HL-60 (cell line): ENCODE measurements around the gene RBMX2.
"Not testable (repeated sequence)": the region's sequence is repeated elsewhere in the genome, so short reads cannot be mapped to it uniquely, and the experiment has no call there.

Experiments used
- DNase-seq, 2 experiments: peaks; one replicate each; pipeline ENCODE4 v3.0.0-alpha.2; 2010 to 2020; ENCODE audit warnings: low read depth in 1 of 2, low spot score in 1 of 2
- H3K27ac ChIP-seq: fragments of 250-450 bp; sonication (Bioruptor Pico); replicated peaks from 2 replicates; pipeline ENCODE4 v1.5.1; 2020; ENCODE audit warnings: mild to moderate bottlenecking, moderate library complexity
- H3K27me3 ChIP-seq: fragments of 250-450 bp; sonication (Bioruptor Pico); 2 replicates; pipeline ENCODE4 v1.5.1; 2021; ENCODE audit warnings: mild to moderate bottlenecking, moderate library complexity; ENCODE audit not compliant: insufficient read depth, poor library complexity, severe bottlenecking
- H3K4me3 ChIP-seq: replicated peaks from 2 replicates; pipeline ENCODE4 v1.5.1; 2011; ENCODE audit warnings: mild to moderate bottlenecking, control low read depth, low read length; ENCODE audit not compliant: insufficient read depth
- GABPA ChIP-seq: IDR thresholded peaks from 2 replicates; pipeline ENCODE4 v1.6.1; 2012; ENCODE audit warnings: low read depth
- POLR2AphosphoS5 ChIP-seq: IDR thresholded peaks from 2 replicates; pipeline ENCODE4 v1.6.1; 2012; ENCODE audit warnings: low read depth
- REST ChIP-seq: IDR thresholded peaks from 2 replicates; pipeline ENCODE4 v1.6.1; 2012; ENCODE audit warnings: low read depth; ENCODE audit not compliant: insufficient replicate concordance
- SPI1 ChIP-seq: IDR thresholded peaks from 2 replicates; pipeline ENCODE4 v1.6.1; 2012; ENCODE audit warnings: low read depth, mild to moderate bottlenecking, borderline replicate concordance
- TF ChIP-seq, protein P1 (sequence below): IDR thresholded peaks from one replicate; pipeline ENCODE4 v1.5.1; 2011; ENCODE audit warnings: low read length, control low read depth, inconsistent platforms; ENCODE audit not compliant: insufficient read depth

RBMX2 gene

GRCh38 chrX:130418066-130418465 is 16.3 kb downstream of the RBMX2 start:
- TF ChIP-seq SPI1, result no peak
- TF ChIP-seq REST, result no peak
- Histone ChIP-seq H3K27ac (no peak overlapping the region), H3K27me3 (no peaks in the 10 kb centered on the region), H3K4me3 (no peak overlapping the region)
- DNase-seq, result no peak

- TF ChIP-seq SPI1 (no peak), POLR2AphosphoS5 (no peak), REST (no peak), GABPA (no peak)
- TF ChIP-seq, protein P1, sequence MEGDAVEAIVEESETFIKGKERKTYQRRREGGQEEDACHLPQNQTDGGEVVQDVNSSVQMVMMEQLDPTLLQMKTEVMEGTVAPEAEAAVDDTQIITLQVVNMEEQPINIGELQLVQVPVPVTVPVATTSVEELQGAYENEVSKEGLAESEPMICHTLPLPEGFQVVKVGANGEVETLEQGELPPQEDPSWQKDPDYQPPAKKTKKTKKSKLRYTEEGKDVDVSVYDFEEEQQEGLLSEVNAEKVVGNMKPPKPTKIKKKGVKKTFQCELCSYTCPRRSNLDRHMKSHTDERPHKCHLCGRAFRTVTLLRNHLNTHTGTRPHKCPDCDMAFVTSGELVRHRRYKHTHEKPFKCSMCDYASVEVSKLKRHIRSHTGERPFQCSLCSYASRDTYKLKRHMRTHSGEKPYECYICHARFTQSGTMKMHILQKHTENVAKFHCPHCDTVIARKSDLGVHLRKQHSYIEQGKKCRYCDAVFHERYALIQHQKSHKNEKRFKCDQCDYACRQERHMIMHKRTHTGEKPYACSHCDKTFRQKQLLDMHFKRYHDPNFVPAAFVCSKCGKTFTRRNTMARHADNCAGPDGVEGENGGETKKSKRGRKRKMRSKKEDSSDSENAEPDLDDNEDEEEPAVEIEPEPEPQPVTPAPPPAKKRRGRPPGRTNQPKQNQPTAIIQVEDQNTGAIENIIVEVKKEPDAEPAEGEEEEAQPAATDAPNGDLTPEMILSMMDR, result no peak
- H3K27ac ChIP-seq, result no peak overlapping the region
- H3K4me3 ChIP-seq, result no peak overlapping the region
- DNase-seq, result no peak
- no peaks in the 10 kb centered on the region for H3K27me3 ChIP-seq
These were observed 17.0 kb downstream of the RBMX2 start for GRCh38 chrX:130418740-130419139.

- DNase-seq, result no peak
- no peaks in the 10 kb centered on the region for H3K27me3 ChIP-seq
- no peak overlapping the region for H3K27ac ChIP-seq
- no peak overlapping the region for H3K4me3 ChIP-seq
- TF ChIP-seq SPI1 (no peak), POLR2AphosphoS5 (no peak), GABPA (no peak), REST (no peak)
- TF ChIP-seq, protein P1, result no peak
These were observed 17.5 kb downstream of the RBMX2 start for GRCh38 chrX:130419263-130419662.

- no peak for TF ChIP-seq GABPA
- TF ChIP-seq, protein P1, result no peak
- TF ChIP-seq POLR2AphosphoS5, result no peak
- no peak for TF ChIP-seq SPI1
- no peak for TF ChIP-seq REST
- H3K27ac ChIP-seq, result no peak overlapping the region
- H3K4me3 ChIP-seq, result no peak overlapping the region
- no peak for DNase-seq
- H3K27me3 ChIP-seq, result no peaks in the 10 kb centered on the region
These were observed 24.7 kb downstream of the RBMX2 start for GRCh38 chrX:130426531-130426930.

DNA sequence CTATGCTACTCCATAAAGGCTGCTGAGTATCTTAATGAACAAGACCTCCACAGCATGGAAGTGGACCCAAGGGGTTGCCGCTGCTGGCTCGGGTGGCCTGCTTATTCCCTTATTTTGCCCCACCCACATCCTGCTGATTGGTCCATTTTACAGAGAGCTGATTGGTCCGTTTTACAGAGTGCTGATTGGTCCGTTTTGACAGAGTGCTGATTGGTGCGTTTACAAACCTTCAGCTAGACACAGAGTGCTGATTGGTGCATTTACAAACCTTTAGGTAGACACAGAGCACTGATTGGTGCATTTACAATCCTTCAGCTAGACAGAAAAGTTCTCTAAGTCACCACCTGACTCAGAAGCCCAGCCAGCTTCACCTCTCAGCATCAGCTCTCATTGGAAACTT is 27.4 kb downstream of the RBMX2 start:
- DNase-seq, H3K4me3 ChIP-seq, H3K27ac ChIP-seq, H3K27me3 ChIP-seq: not testable (repeated sequence)
